VCaP (cell line): ENCODE results near the gene WWOX.

ENCODE experiments used
- H3K27ac ChIP-seq: fragments of 450-650 bp; 2 replicates; pipeline ENCODE4 v1.5.1; 2017
- TF ChIP-seq, protein P1 (sequence below): fragments of 450-650 bp; conservative IDR thresholded peaks from 2 replicates; pipeline ENCODE4 v1.5.1; 2017; ENCODE audit warnings: mild to moderate bottlenecking, moderate library complexity

The WWOX gene

DNA sequence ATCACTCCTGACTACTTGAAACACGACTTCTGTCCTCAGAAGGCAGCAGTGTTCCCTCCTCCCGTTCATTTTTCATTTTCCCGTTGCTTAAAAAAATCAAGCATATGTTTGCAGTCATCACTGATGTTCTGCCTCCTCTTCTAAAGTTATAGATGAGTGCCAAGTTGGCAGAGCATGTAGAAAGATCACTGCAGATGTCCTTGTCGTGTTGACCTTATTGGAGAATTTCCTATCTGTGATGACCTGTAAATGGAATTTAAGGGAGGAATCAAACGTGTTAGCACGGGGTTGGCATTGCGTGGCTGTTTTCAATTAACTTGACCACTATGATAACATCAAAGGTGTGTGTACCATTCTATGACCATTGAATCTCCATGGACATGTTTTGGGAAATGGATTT lies 396.7 kb downstream of the WWOX start:
- TF ChIP-seq, protein P1, sequence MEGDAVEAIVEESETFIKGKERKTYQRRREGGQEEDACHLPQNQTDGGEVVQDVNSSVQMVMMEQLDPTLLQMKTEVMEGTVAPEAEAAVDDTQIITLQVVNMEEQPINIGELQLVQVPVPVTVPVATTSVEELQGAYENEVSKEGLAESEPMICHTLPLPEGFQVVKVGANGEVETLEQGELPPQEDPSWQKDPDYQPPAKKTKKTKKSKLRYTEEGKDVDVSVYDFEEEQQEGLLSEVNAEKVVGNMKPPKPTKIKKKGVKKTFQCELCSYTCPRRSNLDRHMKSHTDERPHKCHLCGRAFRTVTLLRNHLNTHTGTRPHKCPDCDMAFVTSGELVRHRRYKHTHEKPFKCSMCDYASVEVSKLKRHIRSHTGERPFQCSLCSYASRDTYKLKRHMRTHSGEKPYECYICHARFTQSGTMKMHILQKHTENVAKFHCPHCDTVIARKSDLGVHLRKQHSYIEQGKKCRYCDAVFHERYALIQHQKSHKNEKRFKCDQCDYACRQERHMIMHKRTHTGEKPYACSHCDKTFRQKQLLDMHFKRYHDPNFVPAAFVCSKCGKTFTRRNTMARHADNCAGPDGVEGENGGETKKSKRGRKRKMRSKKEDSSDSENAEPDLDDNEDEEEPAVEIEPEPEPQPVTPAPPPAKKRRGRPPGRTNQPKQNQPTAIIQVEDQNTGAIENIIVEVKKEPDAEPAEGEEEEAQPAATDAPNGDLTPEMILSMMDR = no peak
- H3K27ac ChIP-seq = no peak overlapping the region

DNA sequence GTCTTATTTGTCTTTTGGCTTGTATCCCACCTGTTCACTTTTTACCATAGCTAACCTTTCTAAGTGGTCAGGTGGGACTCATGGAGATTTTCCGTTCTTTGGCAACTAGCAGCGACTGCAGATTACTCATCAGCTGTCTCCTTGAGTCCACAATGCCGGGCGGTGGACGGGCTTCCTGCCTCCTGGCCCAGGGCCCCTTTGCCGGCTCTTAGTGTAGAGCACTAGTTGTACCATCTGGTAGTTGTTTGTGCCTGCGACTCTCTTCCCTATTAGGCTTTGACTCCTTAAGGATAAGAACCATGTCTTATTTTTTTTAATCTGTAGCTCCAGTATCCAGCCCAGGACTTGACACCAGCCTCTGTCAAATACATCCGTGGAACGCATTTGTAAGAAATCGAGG lies 399.9 kb downstream of the WWOX start:
- no peak overlapping the region for H3K27ac ChIP-seq
- TF ChIP-seq, protein P1 = no peak

DNA sequence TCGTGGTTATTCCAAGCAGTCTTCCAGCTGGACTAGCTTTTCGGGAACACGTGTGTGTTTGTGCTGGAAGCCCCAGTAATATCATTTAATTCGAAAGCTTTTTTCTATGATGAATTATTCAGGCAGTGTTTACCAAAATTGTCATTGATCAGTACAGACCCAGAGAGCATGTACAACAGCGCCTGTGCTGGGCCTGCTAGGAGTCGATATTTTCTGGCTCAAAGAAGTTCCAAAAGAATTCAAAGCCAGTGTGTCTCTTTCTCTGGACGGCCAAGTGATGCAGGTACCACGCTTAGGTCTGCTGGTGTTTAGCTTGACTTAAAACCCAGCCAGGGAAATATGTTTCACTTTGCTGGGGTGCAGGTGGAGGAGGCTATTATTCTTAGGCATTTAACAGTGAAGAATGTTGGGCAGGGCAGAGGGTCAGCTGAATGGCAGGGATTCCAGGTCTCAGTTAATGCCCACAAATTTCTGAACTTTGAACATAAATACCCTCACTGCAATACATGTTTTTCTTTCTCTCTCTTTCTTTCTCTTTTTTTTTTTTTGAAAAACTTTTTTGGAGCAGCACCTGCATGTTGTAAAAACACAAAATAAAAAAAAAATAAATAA lies 401.3 kb downstream of the WWOX start:
- TF ChIP-seq, protein P1 = no peak
- no peak overlapping the region for H3K27ac ChIP-seq

DNA sequence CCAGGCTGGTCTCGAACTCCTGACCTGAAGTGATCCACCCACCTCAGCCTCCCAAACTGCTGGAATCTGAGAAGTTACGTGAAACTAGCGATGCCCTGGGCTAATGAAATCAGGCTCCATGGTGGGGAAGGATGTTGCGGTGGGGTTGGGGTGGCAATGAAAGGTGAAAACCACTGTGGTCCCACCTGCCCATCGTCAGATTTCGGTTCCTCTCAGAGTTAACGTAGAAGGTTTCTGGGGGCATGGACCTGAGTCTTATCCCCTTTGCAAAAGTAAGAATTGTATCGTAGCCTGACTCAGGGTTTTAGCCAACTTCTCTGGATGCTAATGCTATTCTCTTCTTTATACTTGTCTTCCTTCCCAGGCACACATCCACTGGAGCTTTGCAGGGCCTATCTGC lies 402.3 kb downstream of the WWOX start:
- no peak overlapping the region for H3K27ac ChIP-seq
- TF ChIP-seq, protein P1 = no peak

DNA sequence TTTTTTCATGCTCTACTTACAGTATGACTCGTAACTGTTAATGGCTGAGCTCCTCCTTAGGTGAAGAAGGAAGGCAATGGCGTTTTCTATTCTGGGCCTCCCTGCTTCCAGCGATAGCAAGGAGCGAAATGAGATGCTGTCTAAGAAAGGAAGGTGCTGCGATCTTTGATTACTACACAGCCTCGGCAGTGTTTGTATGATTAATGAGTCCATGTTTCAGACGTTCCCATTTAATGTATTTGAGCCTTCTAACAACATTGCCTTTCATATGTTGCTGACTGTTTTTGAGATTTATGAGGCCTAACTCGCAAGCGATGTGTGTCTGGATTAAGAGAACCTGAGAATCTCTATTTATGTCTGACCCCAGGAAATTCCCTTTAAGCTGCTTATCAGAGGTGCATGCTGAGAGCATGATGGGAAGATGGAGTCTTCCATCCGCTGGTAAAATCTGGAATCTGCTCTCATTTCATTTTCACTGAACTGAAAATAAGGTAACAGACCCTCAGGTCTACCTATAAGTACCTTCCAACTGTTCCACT lies 403.4 kb downstream of the WWOX start:
- TF ChIP-seq, protein P1 = no peak
- peak overlapping the region; percentile 49 for H3K27ac ChIP-seq

DNA sequence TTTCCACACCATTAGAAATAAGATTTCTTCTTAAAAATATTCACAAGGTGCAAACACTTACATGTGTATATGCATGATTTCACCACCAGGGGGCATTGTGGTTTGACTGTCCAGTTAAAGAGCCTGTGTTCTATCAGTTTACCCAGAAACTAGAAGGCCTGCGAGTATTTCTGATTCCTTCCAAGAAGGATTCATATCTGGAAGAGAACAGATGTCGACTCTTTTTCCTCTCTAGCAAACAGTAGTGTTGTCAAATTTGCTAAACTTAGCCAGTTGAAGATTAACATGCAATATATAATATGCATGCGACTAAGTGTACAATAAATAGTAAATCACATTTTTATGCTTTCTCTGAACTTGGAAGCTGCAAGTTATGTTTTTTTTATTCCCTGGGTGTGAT lies 404.1 kb downstream of the WWOX start:
- TF ChIP-seq, protein P1 = peak; percentile 74
- H3K27ac ChIP-seq = peak overlapping the region; percentile 49

DNA sequence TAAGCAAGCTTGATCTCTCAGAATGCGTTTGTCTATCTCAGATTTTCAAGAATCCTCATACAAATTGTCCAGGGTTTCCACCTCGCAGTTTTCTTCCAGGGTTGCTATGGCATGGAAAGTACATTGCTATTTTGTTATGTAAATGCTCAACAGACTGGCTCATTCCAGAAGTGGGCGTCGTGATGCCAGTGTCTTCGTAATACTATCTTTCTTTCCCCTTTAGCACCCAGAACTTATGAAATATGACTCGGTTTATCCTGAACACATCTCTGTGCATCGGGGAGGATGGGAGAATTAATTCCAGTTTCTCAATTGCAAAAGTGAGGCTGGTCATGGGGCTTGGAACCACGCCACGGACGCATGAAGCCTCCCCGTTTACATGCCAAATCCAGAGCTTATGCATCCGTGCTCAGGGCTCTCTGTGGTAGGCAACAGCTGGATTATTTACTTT lies 405.0 kb downstream of the WWOX start:
- TF ChIP-seq, protein P1 = no peak
- H3K27ac ChIP-seq = peak overlapping the region; percentile 49
